Keratinocyte (primary cell): ENCODE measurements around the gene C2orf42. TPM values are rescaled to one million over a fixed set of nuclear protein-coding genes. Genes with fewer than 3 reads are reported as not detected.

Experiments
- DNase-seq: peaks from one replicate; pipeline ENCODE4 v3.0.0-alpha.2; 2011; ENCODE audit warnings: low read depth, missing footprints, low spot score
- FAIRE-seq: peaks from 2 replicates; lab custom pipeline; 2011; peaks lifted over from hg19 to GRCh38; lab: Jason Lieb, UNC
- H2AFZ ChIP-seq: 2 replicates; pipeline ENCODE4 v1.6.0; 2012; ENCODE audit warnings: low read length, control low read depth, inconsistent platforms; ENCODE audit not compliant: control insufficient read depth
- H3K27ac ChIP-seq: 2 replicates; pipeline ENCODE4 v1.5.1; 2011; ENCODE audit warnings: low read length; ENCODE audit not compliant: control insufficient read depth, insufficient read depth
- H3K27me3 ChIP-seq: 3 replicates; pipeline ENCODE4 v1.6.0; 2011; ENCODE audit warnings: low read length; ENCODE audit not compliant: control insufficient read depth, insufficient read depth; ENCODE audit errors: extremely low read depth
- H3K36me3 ChIP-seq, 2 experiments: 2 replicates in 1 of 2; 3 replicates in 1 of 2; pipeline ENCODE4 v1.5.1; 2011; ENCODE audit warnings: low read length in 2 of 2, mild to moderate bottlenecking in 1 of 2; ENCODE audit not compliant: control insufficient read depth in 2 of 2, insufficient read depth in 2 of 2; ENCODE audit errors: extremely low read depth in 1 of 2
- H3K4me1 ChIP-seq: 3 replicates; pipeline ENCODE4 v1.5.1; 2011; ENCODE audit warnings: low read length; ENCODE audit not compliant: control insufficient read depth, insufficient read depth; ENCODE audit errors: extremely low read depth
- H3K4me2 ChIP-seq: 3 replicates; pipeline ENCODE4 v1.6.0; 2011; ENCODE audit warnings: low read depth, low read length; ENCODE audit not compliant: control insufficient read depth, insufficient read depth; ENCODE audit errors: extremely low read depth
- H3K4me3 ChIP-seq, 3 experiments: fragments of 200-600 bp in 1 of 3; sonication (generic) in 1 of 3; 2 replicates in 2 of 3; 3 replicates in 1 of 3; pipeline ENCODE4 v1.5.1; 2011 to 2016; ENCODE audit warnings: low read length in 3 of 3, mild to moderate bottlenecking in 3 of 3, control low read depth in 2 of 3, inconsistent platforms in 1 of 3, low read depth in 1 of 3, mixed read lengths in 1 of 3, mixed run types in 1 of 3, moderate library complexity in 1 of 3; ENCODE audit not compliant: control insufficient read depth in 2 of 3, insufficient read depth in 2 of 3; ENCODE audit errors: extremely low read depth in 1 of 3
- H3K79me2 ChIP-seq: 2 replicates; pipeline ENCODE4 v1.6.0; 2012; ENCODE audit warnings: low read length; ENCODE audit not compliant: control insufficient read depth, insufficient read depth
- H3K9ac ChIP-seq: 3 replicates; pipeline ENCODE4 v1.6.0; 2011; ENCODE audit warnings: low read length; ENCODE audit not compliant: control insufficient read depth, insufficient read depth; ENCODE audit errors: extremely low read depth
- H3K9me1 ChIP-seq: 3 replicates; pipeline ENCODE4 v1.6.0; 2011; ENCODE audit warnings: low read length; ENCODE audit not compliant: control insufficient read depth, insufficient read depth; ENCODE audit errors: extremely low read depth
- H3K9me3 ChIP-seq: 2 replicates; pipeline ENCODE4 v1.5.1; 2012; ENCODE audit warnings: low read depth, low read length; ENCODE audit not compliant: control insufficient read depth
- H4K20me1 ChIP-seq: 3 replicates; pipeline ENCODE4 v1.6.0; 2011; ENCODE audit warnings: low read length; ENCODE audit not compliant: control insufficient read depth, insufficient read depth; ENCODE audit errors: extremely low read depth
- EZH2 ChIP-seq: IDR thresholded peaks from one replicate; pipeline ENCODE4 v1.6.1; 2012; ENCODE audit warnings: inconsistent platforms, mild to moderate bottlenecking, low read length, moderate library complexity
- dilution Hi-C: fragments of 300-500 bp; cut with MboI; formaldehyde crosslinking; loops from one replicate; pipeline ENCODE4 v1.7.0; 2020; ENCODE audit warnings: low sequenced_read_pairs; ENCODE audit not compliant: extremely low pct_ligation_motif_present
- polyA plus RNA-seq, 5 experiments: library from polyadenylated mRNA; depleted of rRNA in 3 of 5; stranded (reverse) in 3 of 5; stranded (forward) in 1 of 5; unstranded in 1 of 5; fragments of >200 nt; gene quantifications; 1 replicate in 1 of 5; 2 replicates in 3 of 5; 3 replicates in 1 of 5; pipeline versions ENCODE4 v1.2.1 to v1.2.3, GENCODE V29; 2011 to 2012; ENCODE audit warnings: missing spikeins in 2 of 5, low read depth in 1 of 5, low replicate concordance in 1 of 5
- TF ChIP-seq, protein P1 (sequence below), 3 experiments: IDR thresholded peaks in 1 of 3; conservative IDR thresholded peaks in 1 of 3; optimal IDR thresholded peaks in 1 of 3; 2 replicates in 2 of 3; 3 replicates in 1 of 3; pipeline versions ENCODE3 to v1.5.1; 2011; ENCODE audit warnings: low read length in 3 of 3, mild to moderate bottlenecking in 3 of 3, moderate library complexity in 2 of 3, control low read depth in 1 of 3, inconsistent platforms in 1 of 3; ENCODE audit not compliant: insufficient read depth in 2 of 3; ENCODE audit errors: extremely low read depth in 1 of 3

Gene C2orf42
- polyA plus RNA-seq, 1 donor (not counting 4 experiments of a cell fraction or from before 2014, with no cell fraction given) = 9.3 TPM

- Histone ChIP-seq H3K4me3 (peak overlapping the region in 1 of 3 experiments; percentile 50), H3K27me3 (no peaks in the 10 kb centered on the region), H3K9me3 (no peaks in the 10 kb centered on the region), H3K9ac (peak overlapping the region; percentile 22), H3K27ac (no peak overlapping the region), H3K9me1 (no peaks in the 10 kb centered on the region), H3K4me1 (peaks cover 9% of the 10 kb centered on the region), H2AFZ (peak overlapping the region; percentile 74), H3K4me2 (peak overlapping the region; percentile 71), H3K36me3 (no peaks in the 10 kb centered on the region), H3K79me2 (no peaks in the 10 kb centered on the region), H4K20me1 (no peaks in the 10 kb centered on the region)
- dilution Hi-C loops = no loop called here
- DNase-seq (no peak), FAIRE-seq (peak; percentile 32)
- TF ChIP-seq EZH2 = no peak
- TF ChIP-seq, protein P1, sequence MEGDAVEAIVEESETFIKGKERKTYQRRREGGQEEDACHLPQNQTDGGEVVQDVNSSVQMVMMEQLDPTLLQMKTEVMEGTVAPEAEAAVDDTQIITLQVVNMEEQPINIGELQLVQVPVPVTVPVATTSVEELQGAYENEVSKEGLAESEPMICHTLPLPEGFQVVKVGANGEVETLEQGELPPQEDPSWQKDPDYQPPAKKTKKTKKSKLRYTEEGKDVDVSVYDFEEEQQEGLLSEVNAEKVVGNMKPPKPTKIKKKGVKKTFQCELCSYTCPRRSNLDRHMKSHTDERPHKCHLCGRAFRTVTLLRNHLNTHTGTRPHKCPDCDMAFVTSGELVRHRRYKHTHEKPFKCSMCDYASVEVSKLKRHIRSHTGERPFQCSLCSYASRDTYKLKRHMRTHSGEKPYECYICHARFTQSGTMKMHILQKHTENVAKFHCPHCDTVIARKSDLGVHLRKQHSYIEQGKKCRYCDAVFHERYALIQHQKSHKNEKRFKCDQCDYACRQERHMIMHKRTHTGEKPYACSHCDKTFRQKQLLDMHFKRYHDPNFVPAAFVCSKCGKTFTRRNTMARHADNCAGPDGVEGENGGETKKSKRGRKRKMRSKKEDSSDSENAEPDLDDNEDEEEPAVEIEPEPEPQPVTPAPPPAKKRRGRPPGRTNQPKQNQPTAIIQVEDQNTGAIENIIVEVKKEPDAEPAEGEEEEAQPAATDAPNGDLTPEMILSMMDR (optimal IDR thresholded peaks at IDR 0.05 in 1 of 3, IDR thresholded peaks at IDR 0.05 in 1 of 3, conservative IDR thresholded peaks at IDR 0.05 in 1 of 3; ENCODE audit: extremely low read depth in 1 of 3, insufficient read depth in 2 of 3, low read length in 3 of 3) = no peak
Observed at GRCh38 chr2:70202236-70202806, 11.5 kb upstream of the C2orf42 start.

- Histone ChIP-seq H3K27me3 (no peaks in the 10 kb centered on the region), H3K4me3 (no peak overlapping the region), H3K9ac (no peak overlapping the region), H3K9me1 (no peaks in the 10 kb centered on the region), H3K4me1 (peaks cover 9% of the 10 kb centered on the region), H4K20me1 (no peaks in the 10 kb centered on the region), H3K79me2 (no peaks in the 10 kb centered on the region), H3K36me3 (no peaks in the 10 kb centered on the region), H3K27ac (peak overlapping the region; percentile 10), H3K9me3 (no peaks in the 10 kb centered on the region), H2AFZ (no peak overlapping the region), H3K4me2 (peak overlapping the region; percentile 71)
- no peak for FAIRE-seq
- no peak for DNase-seq
- dilution Hi-C loops = no loop called here
- no peak for TF ChIP-seq EZH2
- TF ChIP-seq, protein P1 (optimal IDR thresholded peaks at IDR 0.05 in 1 of 3, IDR thresholded peaks at IDR 0.05 in 1 of 3, conservative IDR thresholded peaks at IDR 0.05 in 1 of 3; ENCODE audit: extremely low read depth in 1 of 3, insufficient read depth in 2 of 3, low read length in 3 of 3) = no peak
Observed at GRCh38 chr2:70201831-70202230, 11.0 kb upstream of the C2orf42 start.
